HT-29 (cell line): Measurements from ENCODE around the gene PRTFDC1. TPM values are rescaled to one million over a fixed set of nuclear protein-coding genes. Genes with fewer than 3 reads are reported as not detected.
"Not testable (repeated sequence)": the region's sequence is repeated elsewhere in the genome, so short reads cannot be mapped to it uniquely, and the experiment has no call there.

Source experiments
- DNase-seq: peaks from one replicate; pipeline ENCODE4 v3.0.0-alpha.2; 2015; ENCODE audit warnings: low spot score
- total RNA-seq: library from RNA; depleted of rRNA; stranded (reverse); fragments of >200 nt; shearing (Covaris generic); gene quantifications from 2 replicates; pipeline ENCODE4 v1.2.3, GENCODE V29; 2014

PRTFDC1 gene
- total RNA-seq, 1 experiment from 2014 or later, result 11.4 TPM

- no peak for DNase-seq
Measured at GRCh38 chr10:24966962-24967481, 14.6 kb upstream of the PRTFDC1 start.

DNA sequence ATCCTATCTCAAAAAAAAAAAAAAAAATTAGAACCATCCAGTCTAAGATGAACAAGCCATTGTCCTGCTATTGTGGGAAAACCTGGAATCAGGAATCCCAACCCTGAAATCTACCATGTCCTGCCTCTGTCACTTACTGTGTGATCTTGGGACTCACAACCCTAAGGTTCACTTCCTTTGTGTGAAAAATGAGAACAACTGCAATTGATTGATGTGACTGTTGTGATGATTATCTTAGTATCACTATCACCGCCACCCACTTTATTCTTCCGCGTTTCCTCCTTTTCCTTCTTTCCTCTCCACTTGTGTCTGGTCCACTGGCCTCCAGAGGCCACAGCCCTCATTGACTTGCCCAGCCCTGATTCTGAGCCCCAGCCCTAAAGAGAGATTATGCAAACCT lies 12.6 kb upstream of the PRTFDC1 start:
- no peak for DNase-seq

GRCh38 chr10:24963521-24964041 lies 11.2 kb upstream of the PRTFDC1 start:
- no peak for DNase-seq

DNA sequence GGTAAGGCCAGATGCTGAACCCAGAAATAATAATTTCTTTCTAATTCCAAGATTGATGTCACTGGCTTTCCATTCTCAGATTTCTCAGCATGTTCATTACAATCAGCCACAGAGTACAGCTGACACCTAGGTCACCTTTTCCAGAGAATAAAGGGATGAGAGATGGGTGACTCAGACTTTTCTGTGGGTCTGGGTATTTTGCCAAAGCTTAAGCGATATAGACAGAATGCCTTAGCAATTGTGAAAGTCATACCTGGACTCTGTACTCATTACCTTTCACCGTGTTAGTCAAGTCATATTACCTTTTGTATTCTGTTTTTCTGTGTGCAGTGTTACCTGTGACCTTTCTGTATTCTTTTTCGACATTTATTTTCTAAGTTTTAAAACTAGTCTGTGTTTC lies 10.6 kb upstream of the PRTFDC1 start:
- peak; percentile 79 for DNase-seq

GRCh38 chr10:24961582-24961981 lies 9.2 kb upstream of the PRTFDC1 start:
- DNase-seq, result no peak

- no peak for DNase-seq
Measured at GRCh38 chr10:24959382-24959730, 7.0 kb upstream of the PRTFDC1 start.

GRCh38 chr10:24958721-24959381 lies 6.4 kb upstream of the PRTFDC1 start:
- DNase-seq, result no peak

GRCh38 chr10:24958091-24958720 lies 5.8 kb upstream of the PRTFDC1 start:
- no peak for DNase-seq

- not testable (repeated sequence) for DNase-seq
Measured at GRCh38 chr10:24957624-24958051, 5.2 kb upstream of the PRTFDC1 start.

DNA sequence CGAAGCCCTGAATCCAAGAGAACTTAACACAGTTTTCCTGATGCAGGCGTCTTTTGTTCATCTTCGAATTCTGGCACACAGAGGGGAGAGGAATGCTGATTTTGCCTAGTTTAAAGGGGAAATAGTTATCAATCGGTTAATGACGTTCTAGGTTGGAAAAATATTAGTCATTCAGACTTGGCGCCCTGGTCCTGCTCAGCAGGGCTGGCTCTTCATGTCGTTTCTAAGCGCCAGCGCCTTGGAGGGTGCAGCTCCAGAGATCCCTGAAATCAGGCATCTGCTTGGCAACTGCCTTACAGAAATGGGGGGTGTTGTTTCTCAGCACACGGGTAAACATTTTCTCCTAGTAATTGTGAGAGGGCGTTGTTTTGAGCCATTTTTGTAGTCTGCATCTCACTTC lies 1.3 kb upstream of the PRTFDC1 start:
- DNase-seq, result no peak

DNA sequence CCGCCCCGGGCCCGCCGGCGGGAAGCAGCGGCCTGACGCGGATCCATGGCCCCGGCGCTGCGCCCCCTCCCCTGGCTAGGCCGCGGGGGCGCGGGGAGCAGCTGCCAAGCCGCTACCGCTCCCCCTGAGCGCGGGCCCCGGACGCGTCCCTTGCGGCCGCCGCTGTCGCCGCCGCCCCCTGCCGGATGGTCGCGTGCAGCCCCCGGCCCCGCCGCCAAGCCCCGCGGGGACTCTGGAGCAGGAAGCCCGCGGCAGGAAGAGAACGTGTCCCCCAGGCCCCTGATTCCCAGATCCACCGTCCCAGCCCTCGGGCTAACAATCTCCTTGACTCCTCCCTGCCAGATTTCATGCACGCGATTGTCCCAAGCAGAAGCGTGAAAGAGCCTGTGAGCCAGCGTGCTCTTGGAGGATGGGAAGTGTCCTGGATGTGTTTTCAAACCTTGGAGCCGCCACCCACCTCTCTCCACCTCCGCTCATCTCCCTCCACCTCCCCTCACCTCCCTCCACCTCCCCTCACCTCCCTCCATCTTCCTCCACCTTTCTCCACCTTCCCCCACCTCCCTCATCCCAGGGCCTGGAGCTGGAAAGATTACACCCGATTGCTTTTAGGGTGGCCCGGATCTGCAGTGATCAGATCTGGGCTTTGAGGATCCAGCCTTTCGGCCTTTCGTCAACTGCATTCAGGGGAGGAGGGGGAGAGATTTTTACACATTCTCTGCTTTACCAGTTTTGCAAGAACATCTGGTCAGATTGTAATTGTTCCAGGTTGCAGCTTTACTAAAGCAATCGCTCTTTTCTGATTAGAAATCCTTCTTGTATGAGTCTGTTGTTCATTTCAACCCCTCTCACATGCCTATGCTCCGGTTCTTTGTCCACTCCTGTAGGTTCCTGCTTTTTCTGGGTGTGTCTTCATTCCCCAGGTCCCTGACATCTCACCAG lies 570 bp upstream of the PRTFDC1 start:
- DNase-seq, result peak; percentile 40

- peak; percentile 48 for DNase-seq
Measured at GRCh38 chr10:24951201-24952142, 934 bp downstream of the PRTFDC1 start.

DNA sequence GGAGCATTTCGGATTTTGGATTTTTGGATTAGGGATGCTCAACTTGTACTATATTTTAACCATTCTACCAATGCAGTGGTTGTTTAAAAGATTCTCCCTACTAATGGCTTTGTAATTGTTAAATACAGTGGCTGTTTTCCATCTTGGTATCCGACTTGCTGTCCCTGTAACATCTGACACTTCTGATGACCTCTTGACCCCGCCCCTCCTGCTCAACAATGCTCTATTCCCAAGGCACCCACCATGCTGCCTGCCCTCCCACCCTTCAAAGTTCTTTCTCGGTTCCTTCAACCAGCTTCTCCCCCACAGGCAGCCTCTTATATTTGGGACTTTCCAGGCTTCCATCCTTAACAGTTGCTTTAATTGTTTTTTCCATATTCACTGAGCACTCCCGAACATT lies 2.0 kb downstream of the PRTFDC1 start:
- DNase-seq, result no peak

DNA sequence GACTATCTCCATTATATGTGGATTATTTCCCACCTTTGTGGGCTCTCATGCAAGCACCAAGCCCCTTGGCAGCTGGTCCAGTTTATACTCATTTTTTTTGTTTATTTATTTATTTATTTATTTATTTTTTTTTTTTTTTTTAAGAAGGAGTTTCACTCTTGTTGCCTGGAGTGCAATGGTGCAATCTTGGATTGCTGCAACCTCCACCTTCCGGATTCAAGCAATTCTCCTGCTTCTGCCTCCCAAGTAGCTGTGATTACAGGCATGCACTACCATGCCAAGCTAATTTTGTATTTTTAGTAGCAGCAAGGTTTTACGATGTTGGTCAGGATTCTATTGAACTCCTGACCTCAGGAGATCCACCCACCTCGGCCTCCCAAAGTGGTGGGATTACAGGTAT lies 2.8 kb downstream of the PRTFDC1 start:
- no peak for DNase-seq

DNA sequence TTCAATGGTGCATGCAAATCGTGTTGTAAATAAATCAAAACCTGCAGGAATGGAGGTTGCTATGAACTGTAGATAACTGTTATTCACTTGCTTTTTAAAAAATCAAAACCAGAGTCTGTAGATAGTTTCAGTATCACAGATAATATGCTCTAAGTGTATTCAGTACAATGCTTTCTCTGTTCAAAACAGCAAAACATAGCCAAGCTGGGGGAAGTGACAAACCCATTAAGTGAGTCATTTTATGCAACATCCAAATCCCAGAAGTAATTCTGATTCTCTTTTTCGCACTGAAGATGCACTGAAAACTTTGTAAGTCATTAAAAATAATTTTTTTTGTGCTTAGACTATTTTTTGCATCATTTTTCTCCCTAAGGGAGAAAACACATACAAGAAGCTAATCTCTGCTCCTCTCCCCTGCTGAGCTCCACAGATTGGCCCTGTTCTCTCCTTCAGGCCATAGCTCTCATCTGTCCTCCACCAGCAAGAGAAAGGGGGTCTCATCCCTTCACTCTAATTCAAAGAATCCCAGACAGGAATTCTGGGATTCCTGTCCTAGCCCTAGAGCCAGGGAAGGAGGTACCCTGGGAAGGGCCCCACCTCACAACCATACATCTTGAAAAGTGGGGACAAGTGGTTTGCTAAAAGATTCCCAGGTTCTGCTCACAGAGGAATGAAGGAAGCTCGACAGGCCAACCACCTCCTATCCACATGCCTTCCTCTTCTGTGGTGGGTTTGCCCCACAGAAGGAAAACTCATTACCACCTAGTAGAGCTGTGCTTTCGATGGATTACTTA lies 4.9 kb downstream of the PRTFDC1 start:
- DNase-seq, result no peak

GRCh38 chr10:24944512-24945255 lies 7.7 kb downstream of the PRTFDC1 start:
- DNase-seq, result peak; percentile 43

DNA sequence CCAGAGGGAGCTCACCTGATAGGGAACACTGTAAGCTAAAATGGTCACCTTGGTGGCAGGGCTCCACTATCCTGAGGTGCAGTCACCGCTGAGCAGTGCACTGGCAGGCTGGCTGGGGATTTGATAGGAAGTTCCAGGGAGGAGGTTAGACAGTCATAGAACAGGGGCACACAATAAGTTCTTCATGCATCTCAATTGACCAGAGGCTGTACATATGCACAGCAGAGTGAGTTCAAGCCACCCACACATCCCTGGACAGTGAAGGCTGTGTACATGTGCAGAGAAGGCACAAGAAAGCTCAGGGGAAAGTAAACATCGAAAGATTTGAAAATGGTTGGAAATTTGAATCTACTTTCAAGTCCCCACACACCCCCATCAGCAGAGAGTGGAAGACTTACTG lies 13.9 kb downstream of the PRTFDC1 start:
- DNase-seq, result no peak

DNA sequence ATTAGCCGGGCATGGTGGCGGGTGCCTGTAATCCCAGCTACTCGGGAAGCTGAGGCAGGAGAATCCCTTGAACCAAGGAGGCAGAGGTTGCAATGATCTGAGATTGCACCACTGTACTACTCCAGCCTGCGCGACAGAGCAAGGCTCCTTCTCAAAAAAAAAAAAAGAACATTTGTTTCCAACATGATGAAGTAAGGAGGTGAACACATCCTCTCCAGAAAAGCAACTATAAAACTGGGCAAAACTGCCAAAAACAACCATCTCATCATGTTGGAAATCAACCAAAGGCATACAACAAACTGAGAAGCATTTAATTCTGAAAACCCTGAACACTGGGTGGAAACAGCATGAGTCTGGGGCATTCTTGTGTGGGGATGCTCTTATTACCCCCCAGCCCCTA lies 14.3 kb downstream of the PRTFDC1 start:
- DNase-seq, result no peak
